MM.1S (cell line): ENCODE results near the gene COLQ.

ENCODE experiments used
- DNase-seq: peaks from one replicate; pipeline ENCODE4 v3.0.0-alpha.2; 2015
- H2AFZ ChIP-seq: fragments of 300-600 bp; sonication (generic); 2 replicates; pipeline ENCODE4 v1.6.0; 2016; ENCODE audit warnings: antibody characterized with exemption, low read length
- H3F3A ChIP-seq: fragments of 300-600 bp; sonication (generic); 2 replicates; pipeline ENCODE4 v1.6.1; 2016; ENCODE audit warnings: mild to moderate bottlenecking, antibody characterized with exemption, low read length, moderate library complexity, mixed read lengths; ENCODE audit not compliant: insufficient read depth
- H3K27ac ChIP-seq: fragments of 300-600 bp; sonication (generic); 2 replicates; pipeline ENCODE4 v1.5.1; 2016; ENCODE audit warnings: mild to moderate bottlenecking, low read length
- H3K27me3 ChIP-seq: fragments of 300-600 bp; sonication (generic); replicated peaks from 2 replicates; pipeline ENCODE4 v1.6.0; 2016; ENCODE audit warnings: low read length; ENCODE audit not compliant: insufficient read depth
- H3K36me3 ChIP-seq: fragments of 300-600 bp; sonication (generic); replicated peaks from 2 replicates; pipeline ENCODE4 v1.6.1; 2016; ENCODE audit warnings: mild to moderate bottlenecking, low read length, mixed read lengths; ENCODE audit not compliant: insufficient read depth
- H3K4me1 ChIP-seq: fragments of 300-600 bp; sonication (generic); 2 replicates; pipeline ENCODE4 v1.6.1; 2016; ENCODE audit warnings: low read length, mixed read lengths
- H3K4me2 ChIP-seq: fragments of 300-600 bp; sonication (generic); 2 replicates; pipeline ENCODE4 v1.6.0; 2016; ENCODE audit warnings: low read depth, low read length
- H3K4me3 ChIP-seq: fragments of 300-600 bp; sonication (generic); 2 replicates; pipeline ENCODE4 v1.5.1; 2016; ENCODE audit warnings: low read length, mixed read lengths
- H3K79me2 ChIP-seq: fragments of 300-600 bp; sonication (generic); 2 replicates; pipeline ENCODE4 v1.6.1; 2016; ENCODE audit warnings: mixed run types, low read length, mixed read lengths
- H3K9ac ChIP-seq: fragments of 300-600 bp; sonication (generic); 2 replicates; pipeline ENCODE4 v1.6.1; 2016; ENCODE audit warnings: low read length, mixed read lengths
- H3K9me2 ChIP-seq: fragments of 300-600 bp; sonication (generic); replicated peaks from 2 replicates; pipeline ENCODE4 v1.6.1; 2016; ENCODE audit warnings: mild to moderate bottlenecking, low read length, mixed read lengths; ENCODE audit not compliant: insufficient read depth
- H3K9me3 ChIP-seq: fragments of 300-600 bp; sonication (generic); replicated peaks from 2 replicates; pipeline ENCODE4 v1.6.1; 2016; ENCODE audit warnings: mild to moderate bottlenecking, low read length, mixed read lengths; ENCODE audit not compliant: insufficient read depth
- H4K20me1 ChIP-seq: fragments of 300-600 bp; sonication (generic); 2 replicates; pipeline ENCODE4 v1.6.1; 2016; ENCODE audit warnings: mild to moderate bottlenecking, low read length, moderate library complexity, mixed read lengths; ENCODE audit not compliant: insufficient read depth
- CTCF ChIP-seq: fragments of 300-600 bp; sonication (generic); IDR thresholded peaks from 2 replicates; pipeline ENCODE4 v1.5.1; 2016; ENCODE audit warnings: antibody characterized with exemption, low read length, mixed read lengths
- EZH2 ChIP-seq: fragments of 300-600 bp; sonication (generic); optimal IDR thresholded peaks from 2 replicates; pipeline ENCODE3; 2017; ENCODE audit warnings: low read depth, mild to moderate bottlenecking, antibody characterized with exemption, low read length, mixed read lengths
- EZH2phosphoT487 ChIP-seq: fragments of 300-600 bp; sonication (generic); IDR thresholded peaks from 2 replicates; pipeline ENCODE4 v1.6.1; 2018; ENCODE audit warnings: antibody characterized with exemption, low read length

Gene COLQ

GRCh38 chr3:15520185-15520584 lies 1.3 kb downstream of the COLQ start:
- no peak for DNase-seq
- Histone ChIP-seq H3F3A (no peaks in the 10 kb centered on the region), H3K9me3 (no peaks in the 10 kb centered on the region), H3K4me1 (no peaks in the 10 kb centered on the region), H3K9me2 (no peaks in the 10 kb centered on the region), H3K27me3 (no peaks in the 10 kb centered on the region), H2AFZ (no peak overlapping the region), H3K36me3 (no peaks in the 10 kb centered on the region), H4K20me1 (no peaks in the 10 kb centered on the region), H3K27ac (no peak overlapping the region), H3K4me3 (no peak overlapping the region), H3K9ac (no peak overlapping the region), H3K4me2 (no peak overlapping the region), H3K79me2 (no peaks in the 10 kb centered on the region)
- TF ChIP-seq EZH2phosphoT487, result no peak
- no peak for TF ChIP-seq EZH2
- no peak for TF ChIP-seq CTCF

- Histone ChIP-seq H3K4me3 (no peak overlapping the region), H3K4me2 (no peak overlapping the region), H3K9me3 (no peaks in the 10 kb centered on the region), H3K27me3 (no peaks in the 10 kb centered on the region), H3F3A (no peaks in the 10 kb centered on the region), H3K4me1 (no peaks in the 10 kb centered on the region), H3K9ac (no peak overlapping the region), H3K9me2 (no peaks in the 10 kb centered on the region), H3K79me2 (no peaks in the 10 kb centered on the region), H3K27ac (no peak overlapping the region), H4K20me1 (no peaks in the 10 kb centered on the region), H2AFZ (no peak overlapping the region), H3K36me3 (no peaks in the 10 kb centered on the region)
- TF ChIP-seq EZH2 (no peak), EZH2phosphoT487 (no peak), CTCF (no peak)
- no peak for DNase-seq
Observed at GRCh38 chr3:15519096-15519495, 2.4 kb downstream of the COLQ start.

GRCh38 chr3:15514663-15515340 lies 6.7 kb downstream of the COLQ start:
- Histone ChIP-seq H3K27ac (no peak overlapping the region), H3K9me3 (no peaks in the 10 kb centered on the region), H3K79me2 (no peaks in the 10 kb centered on the region), H3K27me3 (no peaks in the 10 kb centered on the region), H3K9me2 (no peaks in the 10 kb centered on the region), H3K4me2 (no peak overlapping the region), H3K36me3 (no peaks in the 10 kb centered on the region), H2AFZ (no peak overlapping the region), H3K4me3 (no peak overlapping the region), H3K9ac (no peak overlapping the region), H3K4me1 (no peaks in the 10 kb centered on the region), H4K20me1 (no peaks in the 10 kb centered on the region), H3F3A (no peaks in the 10 kb centered on the region)
- DNase-seq, result no peak
- no peak for TF ChIP-seq CTCF
- no peak for TF ChIP-seq EZH2
- no peak for TF ChIP-seq EZH2phosphoT487
